HCT116 (cell line): Measurements from ENCODE around the gene SFXN5. TPM values are rescaled to one million over a fixed set of nuclear protein-coding genes. Genes with fewer than 3 reads are reported as not detected.

Source experiments
- ATAC-seq: fragments of 200-7000 bp; cut with Tn5 transposase; 2 replicates; pipeline ENCODE4 v1.9.1; 2020; ENCODE audit warnings: mild to moderate bottlenecking, moderate library complexity
- BruUV-seq: library from RNA; stranded (reverse); fragments of 400-500 nt; replicated peaks from 2 replicates; lab custom pipeline; 2021; lab: Mats Ljungman, UMichigan
- CTCF ChIA-PET: fragments of 300-600 bp; sonication (Branson Sonifier 250); formaldehyde crosslinking; loops from one replicate; lab custom pipeline; 2021; ENCODE audit warnings: antibody characterized with exemption; lab: Charles Lee
- POLR2A ChIA-PET: fragments of 300-600, 350-600 bp; sonication (Branson Sonifier 250); formaldehyde crosslinking; loops from one replicate; lab custom pipeline; 2021; ENCODE audit warnings: antibody characterized with exemption; lab: Charles Lee
- RAD21 ChIA-PET, 2 experiments: fragments of 300-600 bp; sonication (Branson Sonifier 250); formaldehyde crosslinking; loops; one replicate each; lab custom pipeline; 2023; ENCODE audit warnings: low total read pairs in 2 of 2; ENCODE audit not compliant: uncharacterized antibody in 2 of 2, unreplicated experiment in 2 of 2, low non-redundant PET in 1 of 2; lab: Charles Lee
- DNase-seq: peaks from one replicate; pipeline ENCODE4 v3.0.0-alpha.2; 2010; ENCODE audit warnings: low read depth, low spot score
- H2AFZ ChIP-seq: fragments of 200-600 bp; shearing (Covaris generic), sonication (generic); 2 replicates; pipeline ENCODE4 v1.6.1; 2017; ENCODE audit warnings: low read depth, mixed run types, mixed read lengths, antibody characterized with exemption, low read length; ENCODE audit not compliant: poor library complexity, severe bottlenecking
- H3K27ac ChIP-seq: 2 replicates; pipeline ENCODE4 v1.5.1; 2012; ENCODE audit warnings: low read depth, low read length
- H3K27me3 ChIP-seq: fragments of 200-600 bp; sonication (generic); 2 replicates; pipeline ENCODE4 v1.6.1; 2016; ENCODE audit warnings: mixed run types, low read length, mixed read lengths; ENCODE audit not compliant: insufficient read depth
- H3K36me3 ChIP-seq, 2 experiments: fragments of 200-500 bp in 1 of 2; fragments of 200-600 bp in 1 of 2; sonication (Bioruptor generic) in 1 of 2; sonication (generic) in 1 of 2; 2 replicates each; pipeline versions ENCODE4 v1.5.1 to v1.6.1; 2014 to 2016; ENCODE audit warnings: low read length in 2 of 2, inconsistent platforms in 1 of 2, mixed read lengths in 1 of 2, mixed run types in 1 of 2; ENCODE audit not compliant: insufficient read depth in 2 of 2, control insufficient read depth in 1 of 2
- H3K4me1 ChIP-seq, 2 experiments: fragments of 200-600 bp in 1 of 2; sonication (generic) in 1 of 2; 2 replicates each; pipeline versions ENCODE4 v1.5.1 to v1.6.1; 2012 to 2017; ENCODE audit warnings: low read length in 2 of 2, inconsistent platforms in 1 of 2, mild to moderate bottlenecking in 1 of 2, mixed read lengths in 1 of 2, mixed run types in 1 of 2, moderate library complexity in 1 of 2; ENCODE audit not compliant: insufficient read depth in 2 of 2, control insufficient read depth in 1 of 2
- H3K4me2 ChIP-seq: fragments of 200-600 bp; sonication (generic); 2 replicates; pipeline ENCODE4 v1.6.1; 2017; ENCODE audit warnings: mixed run types, low read length, mixed read lengths
- H3K4me3 ChIP-seq, 2 experiments: fragments of 200-600 bp in 1 of 2; sonication (generic) in 1 of 2; replicated peaks in 1 of 2; 2 replicates each; pipeline ENCODE4 v1.5.1; 2011 to 2016; ENCODE audit warnings: low read length in 2 of 2, control low read depth in 1 of 2, low read depth in 1 of 2, mild to moderate bottlenecking in 1 of 2, mixed read lengths in 1 of 2, mixed run types in 1 of 2
- H3K79me2 ChIP-seq: fragments of 200-600 bp; sonication (generic); 2 replicates; pipeline ENCODE4 v1.6.1; 2017; ENCODE audit warnings: mild to moderate bottlenecking, mixed run types, low read length, moderate library complexity, mixed read lengths; ENCODE audit not compliant: insufficient read depth
- H3K9ac ChIP-seq: fragments of 200-600 bp; sonication (generic); 2 replicates; pipeline ENCODE4 v1.6.1; 2016; ENCODE audit warnings: low read length, mixed read lengths
- H3K9me2 ChIP-seq: fragments of 200-600 bp; sonication (generic), shearing (Covaris generic); 2 replicates; pipeline ENCODE4 v1.6.1; 2017; ENCODE audit warnings: mixed run types, mild to moderate bottlenecking, moderate library complexity; ENCODE audit not compliant: insufficient read depth
- H3K9me3 ChIP-seq, 2 experiments: fragments of 200-500 bp in 1 of 2; fragments of 200-600 bp in 1 of 2; sonication (Bioruptor generic) in 1 of 2; sonication (generic) in 1 of 2; 2 replicates each; pipeline ENCODE4 v1.6.1; 2014 to 2017; ENCODE audit warnings: low read length in 2 of 2, mixed read lengths in 2 of 2, inconsistent platforms in 1 of 2, low read depth in 1 of 2, mild to moderate bottlenecking in 1 of 2, mixed run types in 1 of 2, moderate library complexity in 1 of 2; ENCODE audit not compliant: control insufficient read depth in 1 of 2, insufficient read depth in 1 of 2
- H4K20me1 ChIP-seq: fragments of 200-600 bp; sonication (generic), shearing (Covaris generic); 2 replicates; pipeline ENCODE4 v1.6.1; 2017; ENCODE audit warnings: mixed run types, mild to moderate bottlenecking, moderate library complexity; ENCODE audit not compliant: insufficient read depth
- CEBPB ChIP-seq: IDR thresholded peaks from 2 replicates; pipeline ENCODE4 v1.6.1; 2012; ENCODE audit warnings: low read depth
- EZH2phosphoT487 ChIP-seq: fragments of 200-600 bp; IDR thresholded peaks from 2 replicates; pipeline ENCODE4 v1.6.1; 2018; ENCODE audit warnings: antibody characterized with exemption, borderline replicate concordance
- POLR2A ChIP-seq: IDR thresholded peaks from 2 replicates; pipeline ENCODE4 v1.7.0; 2011; ENCODE audit warnings: borderline replicate concordance; ENCODE audit not compliant: insufficient read depth, insufficient read length; ENCODE audit errors: extremely low read depth
- ZNF274 ChIP-seq: fragments of 200-500 bp; sonication (Bioruptor generic); IDR thresholded peaks from 2 replicates; pipeline ENCODE4 v1.6.1; 2014; ENCODE audit warnings: mild to moderate bottlenecking, low read depth, low read length, inconsistent platforms
- intact Hi-C: fragments of 100-400 bp; cut with micrococcal nuclease; formaldehyde crosslinking; loops from 2 replicates; pipeline ENCODE4 v1.10.0; 2022
- total RNA-seq: library from RNA; stranded (reverse); gene quantifications from one replicate; pipeline ENCODE4 v1.2.1, GENCODE V29; 2021; ENCODE audit not compliant: unreplicated experiment
- TF ChIP-seq, protein P1 (sequence below): IDR thresholded peaks from 2 replicates; pipeline ENCODE4 v1.6.1; 2011; ENCODE audit warnings: mild to moderate bottlenecking, low read length, moderate library complexity; ENCODE audit not compliant: insufficient replicate concordance; ENCODE audit errors: extremely low read depth
- TF ChIP-seq, protein P2 (sequence below): IDR thresholded peaks from 2 replicates; pipeline ENCODE4 v1.6.1; 2012
- TF ChIP-seq, protein P3 (sequence below), 3 experiments: fragments of 200-600 bp in 1 of 3; sonication (generic) in 1 of 3; IDR thresholded peaks in 2 of 3; conservative IDR thresholded peaks in 1 of 3; 2 replicates each; pipeline ENCODE4 v1.5.1; 2012 to 2017; ENCODE audit warnings: low read depth in 2 of 3, low read length in 2 of 3, antibody characterized with exemption in 1 of 3, borderline replicate concordance in 1 of 3, control low read depth in 1 of 3, mild to moderate bottlenecking in 1 of 3, mixed read lengths in 1 of 3, mixed run types in 1 of 3, moderate library complexity in 1 of 3; ENCODE audit not compliant: insufficient read depth in 1 of 3

The SFXN5 gene
- total RNA-seq, 1 experiment from 2014 or later = 10.0 TPM

DNA sequence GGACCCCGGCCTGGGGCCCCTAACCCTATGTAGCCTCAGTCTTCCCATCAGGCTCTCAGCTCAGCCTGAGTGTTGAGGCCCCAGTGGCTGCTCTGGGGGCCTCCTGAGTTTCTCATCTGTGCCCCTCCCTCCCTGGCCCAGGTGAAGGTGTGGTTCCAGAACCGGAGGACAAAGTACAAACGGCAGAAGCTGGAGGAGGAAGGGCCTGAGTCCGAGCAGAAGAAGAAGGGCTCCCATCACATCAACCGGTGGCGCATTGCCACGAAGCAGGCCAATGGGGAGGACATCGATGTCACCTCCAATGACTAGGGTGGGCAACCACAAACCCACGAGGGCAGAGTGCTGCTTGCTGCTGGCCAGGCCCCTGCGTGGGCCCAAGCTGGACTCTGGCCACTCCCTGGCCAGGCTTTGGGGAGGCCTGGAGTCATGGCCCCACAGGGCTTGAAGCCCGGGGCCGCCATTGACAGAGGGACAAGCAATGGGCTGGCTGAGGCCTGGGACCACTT lies 137.8 kb downstream of the SFXN5 start:
- no peaks in the 10 kb centered on the region for H3K36me3 ChIP-seq
- intact Hi-C loops = no loop called here
- ATAC-seq (no peak), DNase-seq (no peak)
- H3K9me2 ChIP-seq = no peaks in the 10 kb centered on the region
- no peaks in the 10 kb centered on the region for H3K79me2 ChIP-seq
- no peaks in the 10 kb centered on the region for H3K27me3 ChIP-seq
- peaks cover 2 to 23% of the 10 kb centered on the region in 2 experiments; a peak in 2 of 4 replicates for H3K4me1 ChIP-seq
- no TSS peak for BruUV-seq
- ChIA-PET CTCF (interaction anchor here (0.9 to 2.3 kb wide), 2 partner anchors 40 to 46 kb away, joined by 3 to 22 read pairs; partner anchors contain the start of gene SPR), RAD21 (interaction anchor here in 1 of 2 experiments (2.8 kb wide), 1 partner anchor 40 kb away, joined by 11 read pairs; no protein-coding TSS in a partner anchor), POLR2A (no interaction called here)
- H2AFZ ChIP-seq = no peak overlapping the region
- H3K27ac ChIP-seq = no peak overlapping the region
- H3K9me3 ChIP-seq = no peaks in the 10 kb centered on the region
- H3K4me3 ChIP-seq = no peak overlapping the region
- H3K4me2 ChIP-seq = no peak overlapping the region
- H3K9ac ChIP-seq = no peak overlapping the region
- H4K20me1 ChIP-seq = no peaks in the 10 kb centered on the region
- TF ChIP-seq, protein P1, sequence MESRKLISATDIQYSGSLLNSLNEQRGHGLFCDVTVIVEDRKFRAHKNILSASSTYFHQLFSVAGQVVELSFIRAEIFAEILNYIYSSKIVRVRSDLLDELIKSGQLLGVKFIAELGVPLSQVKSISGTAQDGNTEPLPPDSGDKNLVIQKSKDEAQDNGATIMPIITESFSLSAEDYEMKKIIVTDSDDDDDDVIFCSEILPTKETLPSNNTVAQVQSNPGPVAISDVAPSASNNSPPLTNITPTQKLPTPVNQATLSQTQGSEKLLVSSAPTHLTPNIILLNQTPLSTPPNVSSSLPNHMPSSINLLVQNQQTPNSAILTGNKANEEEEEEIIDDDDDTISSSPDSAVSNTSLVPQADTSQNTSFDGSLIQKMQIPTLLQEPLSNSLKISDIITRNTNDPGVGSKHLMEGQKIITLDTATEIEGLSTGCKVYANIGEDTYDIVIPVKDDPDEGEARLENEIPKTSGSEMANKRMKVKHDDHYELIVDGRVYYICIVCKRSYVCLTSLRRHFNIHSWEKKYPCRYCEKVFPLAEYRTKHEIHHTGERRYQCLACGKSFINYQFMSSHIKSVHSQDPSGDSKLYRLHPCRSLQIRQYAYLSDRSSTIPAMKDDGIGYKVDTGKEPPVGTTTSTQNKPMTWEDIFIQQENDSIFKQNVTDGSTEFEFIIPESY = no peak
- no peak for TF ChIP-seq POLR2A
- TF ChIP-seq EZH2phosphoT487 = no peak

DNA sequence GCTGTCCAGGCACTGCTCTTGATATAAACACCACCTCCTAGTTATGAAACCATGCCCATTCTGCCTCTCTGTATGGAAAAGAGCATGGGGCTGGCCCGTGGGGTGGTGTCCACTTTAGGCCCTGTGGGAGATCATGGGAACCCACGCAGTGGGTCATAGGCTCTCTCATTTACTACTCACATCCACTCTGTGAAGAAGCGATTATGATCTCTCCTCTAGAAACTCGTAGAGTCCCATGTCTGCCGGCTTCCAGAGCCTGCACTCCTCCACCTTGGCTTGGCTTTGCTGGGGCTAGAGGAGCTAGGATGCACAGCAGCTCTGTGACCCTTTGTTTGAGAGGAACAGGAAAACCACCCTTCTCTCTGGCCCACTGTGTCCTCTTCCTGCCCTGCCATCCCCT lies 138.3 kb downstream of the SFXN5 start:
- no peak overlapping the region for H3K4me2 ChIP-seq
- no peaks in the 10 kb centered on the region for H3K36me3 ChIP-seq
- H3K9ac ChIP-seq = no peak overlapping the region
- H3K79me2 ChIP-seq = no peaks in the 10 kb centered on the region
- no peak overlapping the region for H3K4me3 ChIP-seq
- H2AFZ ChIP-seq = no peak overlapping the region
- no peaks in the 10 kb centered on the region for H4K20me1 ChIP-seq
- H3K27me3 ChIP-seq = no peaks in the 10 kb centered on the region
- DNase-seq (no peak), ATAC-seq (no peak)
- H3K9me2 ChIP-seq = no peaks in the 10 kb centered on the region
- no peaks in the 10 kb centered on the region for H3K9me3 ChIP-seq
- BruUV-seq = no TSS peak
- ChIA-PET CTCF (interaction anchor here (1.0 kb wide), 1 partner anchor 224 kb away, joined by 3 read pairs; no protein-coding TSS in a partner anchor), RAD21 (interaction anchor here (1.0 to 2.8 kb wide), 2 partner anchors 40 kb away, joined by 3 to 11 read pairs; no protein-coding TSS in a partner anchor), POLR2A (no interaction called here)
- peaks cover 2 to 23% of the 10 kb centered on the region in 2 experiments; a peak in 2 of 4 replicates for H3K4me1 ChIP-seq
- no peak overlapping the region for H3K27ac ChIP-seq
- intact Hi-C loops = no loop called here
- TF ChIP-seq, protein P2, sequence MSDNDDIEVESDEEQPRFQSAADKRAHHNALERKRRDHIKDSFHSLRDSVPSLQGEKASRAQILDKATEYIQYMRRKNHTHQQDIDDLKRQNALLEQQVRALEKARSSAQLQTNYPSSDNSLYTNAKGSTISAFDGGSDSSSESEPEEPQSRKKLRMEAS = no peak
- TF ChIP-seq ZNF274 (no peak), CEBPB (no peak)
- TF ChIP-seq, protein P3, sequence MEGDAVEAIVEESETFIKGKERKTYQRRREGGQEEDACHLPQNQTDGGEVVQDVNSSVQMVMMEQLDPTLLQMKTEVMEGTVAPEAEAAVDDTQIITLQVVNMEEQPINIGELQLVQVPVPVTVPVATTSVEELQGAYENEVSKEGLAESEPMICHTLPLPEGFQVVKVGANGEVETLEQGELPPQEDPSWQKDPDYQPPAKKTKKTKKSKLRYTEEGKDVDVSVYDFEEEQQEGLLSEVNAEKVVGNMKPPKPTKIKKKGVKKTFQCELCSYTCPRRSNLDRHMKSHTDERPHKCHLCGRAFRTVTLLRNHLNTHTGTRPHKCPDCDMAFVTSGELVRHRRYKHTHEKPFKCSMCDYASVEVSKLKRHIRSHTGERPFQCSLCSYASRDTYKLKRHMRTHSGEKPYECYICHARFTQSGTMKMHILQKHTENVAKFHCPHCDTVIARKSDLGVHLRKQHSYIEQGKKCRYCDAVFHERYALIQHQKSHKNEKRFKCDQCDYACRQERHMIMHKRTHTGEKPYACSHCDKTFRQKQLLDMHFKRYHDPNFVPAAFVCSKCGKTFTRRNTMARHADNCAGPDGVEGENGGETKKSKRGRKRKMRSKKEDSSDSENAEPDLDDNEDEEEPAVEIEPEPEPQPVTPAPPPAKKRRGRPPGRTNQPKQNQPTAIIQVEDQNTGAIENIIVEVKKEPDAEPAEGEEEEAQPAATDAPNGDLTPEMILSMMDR (IDR thresholded peaks at IDR 0.05 in 2 of 3, conservative IDR thresholded peaks at IDR 0.05 in 1 of 3; ENCODE audit: borderline replicate concordance in 1 of 3, insufficient read depth in 1 of 3, low read depth in 2 of 3, low read length in 2 of 3) = no peak
- TF ChIP-seq, all 23 proteins: peak for 0
